Right cardiac atrium (tissue), 5 donors: ENCODE results near the gene AFTPH. TPM values are rescaled to one million over a fixed set of nuclear protein-coding genes. Genes with fewer than 3 reads are reported as not detected.
A peak's percentile ranks its signal among the peaks of the same experiment; 100 is the strongest.

Source experiments
- ATAC-seq, 2 donors: fragments of 200-7000 bp; cut with Tn5 transposase; one replicate each; pipeline versions ENCODE4 v1.8.0 to v1.9.1; 2020; ENCODE audit warnings: moderate library complexity in 2 of 2, mild to moderate bottlenecking in 1 of 2
- DNase-seq, 3 donors: peaks; one replicate each; pipeline ENCODE4 v3.0.0-alpha.2; 2020
- H3K27ac ChIP-seq: one replicate; pipeline ENCODE4 v1.5.1; 2013; ENCODE audit warnings: mild to moderate bottlenecking, low read length, control low read depth, moderate library complexity
- H3K27me3 ChIP-seq: one replicate; pipeline ENCODE4 v1.6.1; 2013; ENCODE audit not compliant: control insufficient read depth, insufficient read depth
- H3K4me1 ChIP-seq: one replicate; pipeline ENCODE4 v1.6.1; 2013; ENCODE audit warnings: low read length; ENCODE audit not compliant: control insufficient read depth, insufficient read depth
- H3K4me3 ChIP-seq: one replicate; pipeline ENCODE4 v1.5.1; 2013; ENCODE audit warnings: low read length, control low read depth
- H3K9me3 ChIP-seq: one replicate; pipeline ENCODE4 v1.6.1; 2013; ENCODE audit warnings: low read length; ENCODE audit not compliant: control insufficient read depth
- WGBS: extraction: QIAGEN DNeasy Blood & Tissue Kit; methylation state at CpG from one replicate; pipeline ENCODE4 v1.1.7; 2013; 5-methylcytosine and 5-hydroxymethylcytosine counted together
- intact Hi-C, 4 donors: fragments of 100-400 bp; cut with DNase I; formaldehyde crosslinking; loops; one replicate each; pipeline versions ENCODE4 v1.11.0 to v1.14.0; 2022 to 2023
- polyA plus RNA-seq: library from polyadenylated mRNA; stranded (reverse); fragments of 200-250 nt; gene quantifications from one replicate; pipeline ENCODE4 v1.2.3, GENCODE V29; 2013
- total RNA-seq, 4 donors: library from RNA; stranded (reverse); fragmentation: NEBNext Ultra II Directional; extraction: Animal tissue kit (Norgen Biotek cat#: 25700); gene quantifications; one replicate each; pipeline ENCODE4 v1.2.1, GENCODE V29; 2021
- donor health status: healthy with polysubstance abuse.
- donor health status: DM: no; HTN: yes; CAD: no.
- donor health status: DM: no; HTN: no; CAD: no.
- donor health status: DM: no; HTN: yes; CAD: no; lungs with severe emphysema.
- donor health status: DM: yes; HTN: yes; CAD: no.

AFTPH gene
- total and polyA plus RNA-seq, 5 donors, result 9.4 to 16.3 (median 13.2) TPM

GRCh38 chr2:64498438-64498837 lies 25.7 kb upstream of the AFTPH start:
- Histone ChIP-seq H3K4me3 (no peak overlapping the region), H3K27ac (no peak overlapping the region), H3K27me3 (no peaks in the 10 kb centered on the region), H3K9me3 (no peaks in the 10 kb centered on the region), H3K4me1 (no peaks in the 10 kb centered on the region)
- no peak for ATAC-seq
- intact Hi-C loops, result no loop called here
- 84% methylated on average over 1 of the region's 1 CpG for WGBS
- DNase-seq, result no peak

- ATAC-seq (no peak), DNase-seq (no peak)
- 81% methylated on average over 5 of the region's 5 CpGs for WGBS
- Histone ChIP-seq H3K27me3 (no peaks in the 10 kb centered on the region), H3K4me3 (no peak overlapping the region), H3K4me1 (no peaks in the 10 kb centered on the region), H3K27ac (no peak overlapping the region), H3K9me3 (no peaks in the 10 kb centered on the region)
- intact Hi-C loops, result no loop called here
Observed at GRCh38 chr2:64500549-64500948, 23.6 kb upstream of the AFTPH start.

- H3K4me1 ChIP-seq, result no peaks in the 10 kb centered on the region
- intact Hi-C loops, result no loop called here
- no peak overlapping the region for H3K27ac ChIP-seq
- no peaks in the 10 kb centered on the region for H3K9me3 ChIP-seq
- no peak overlapping the region for H3K4me3 ChIP-seq
- DNase-seq, result no peak
- WGBS, result 79% methylated on average over 1 of the region's 1 CpG
- ATAC-seq, result no peak
- H3K27me3 ChIP-seq, result no peaks in the 10 kb centered on the region
Observed at GRCh38 chr2:64501946-64502345, 22.2 kb upstream of the AFTPH start.

- no peak for ATAC-seq
- no peaks in the 10 kb centered on the region for H3K9me3 ChIP-seq
- intact Hi-C loops, result no loop called here
- no peaks in the 10 kb centered on the region for H3K4me1 ChIP-seq
- H3K4me3 ChIP-seq, result no peak overlapping the region
- WGBS, result 90% methylated on average over 4 of the region's 4 CpGs
- no peak for DNase-seq
- no peaks in the 10 kb centered on the region for H3K27me3 ChIP-seq
- H3K27ac ChIP-seq, result no peak overlapping the region
Observed at GRCh38 chr2:64502860-64503259, 21.3 kb upstream of the AFTPH start.

GRCh38 chr2:64504774-64505720 lies 19.1 kb upstream of the AFTPH start:
- Histone ChIP-seq H3K9me3 (no peaks in the 10 kb centered on the region), H3K4me1 (no peaks in the 10 kb centered on the region), H3K27ac (no peak overlapping the region), H3K27me3 (no peaks in the 10 kb centered on the region), H3K4me3 (no peak overlapping the region)
- 79% methylated on average over 16 of the region's 16 CpGs for WGBS
- no peak for DNase-seq
- intact Hi-C loops, result no loop called here
- ATAC-seq, result no peak

GRCh38 chr2:64506686-64507085 lies 17.4 kb upstream of the AFTPH start:
- Histone ChIP-seq H3K27me3 (no peaks in the 10 kb centered on the region), H3K4me3 (no peak overlapping the region), H3K27ac (no peak overlapping the region), H3K4me1 (no peaks in the 10 kb centered on the region), H3K9me3 (no peaks in the 10 kb centered on the region)
- no peak for ATAC-seq
- intact Hi-C loops, result no loop called here
- WGBS, result 67% methylated on average over 2 of the region's 2 CpGs
- DNase-seq, result no peak

- ATAC-seq, result no peak
- 34% methylated on average over 1 of the region's 1 CpG for WGBS
- no peak overlapping the region for H3K27ac ChIP-seq
Observed at GRCh38 chr2:64514008-64514407, 10.1 kb upstream of the AFTPH start.

GRCh38 chr2:64515086-64515485 lies 9.0 kb upstream of the AFTPH start:
- H3K4me3 ChIP-seq, result no peak overlapping the region
- DNase-seq, result no peak
- no peaks in the 10 kb centered on the region for H3K27me3 ChIP-seq
- H3K9me3 ChIP-seq, result no peaks in the 10 kb centered on the region
- 65% methylated on average over 3 of the region's 3 CpGs for WGBS
- ATAC-seq, result no peak
- no peak overlapping the region for H3K27ac ChIP-seq
- H3K4me1 ChIP-seq, result no peaks in the 10 kb centered on the region
- intact Hi-C loops, result no loop called here

More at GRCh38 chr2:64514008-64514407, 10.1 kb upstream of the AFTPH start:
- no peak overlapping the region for H3K4me3 ChIP-seq
- H3K4me1 ChIP-seq, result no peaks in the 10 kb centered on the region
- no peaks in the 10 kb centered on the region for H3K27me3 ChIP-seq
- intact Hi-C loops, result no loop called here
- no peaks in the 10 kb centered on the region for H3K9me3 ChIP-seq
- no peak for DNase-seq

GRCh38 chr2:64516651-64517510 lies 7.2 kb upstream of the AFTPH start:
- intact Hi-C loops, result no loop called here
- no peaks in the 10 kb centered on the region for H3K27me3 ChIP-seq
- no peak overlapping the region for H3K4me3 ChIP-seq
- no peaks in the 10 kb centered on the region for H3K9me3 ChIP-seq
- ATAC-seq (no peak), DNase-seq (no peak)
- 77% methylated on average over 7 of the region's 7 CpGs for WGBS
- no peaks in the 10 kb centered on the region for H3K4me1 ChIP-seq
- H3K27ac ChIP-seq, result no peak overlapping the region

GRCh38 chr2:64517511-64517884 lies 6.6 kb upstream of the AFTPH start:
- Histone ChIP-seq H3K9me3 (no peaks in the 10 kb centered on the region), H3K4me1 (no peaks in the 10 kb centered on the region), H3K27me3 (no peaks in the 10 kb centered on the region), H3K4me3 (no peak overlapping the region), H3K27ac (no peak overlapping the region)
- DNase-seq, result no peak
- intact Hi-C loops, result no loop called here
- ATAC-seq, result no peak

GRCh38 chr2:64522843-64523428 lies 1.2 kb upstream of the AFTPH start:
- H3K4me3 ChIP-seq, result peak overlapping the region; percentile 72
- no peaks in the 10 kb centered on the region for H3K27me3 ChIP-seq
- under 1% methylated on average over 16 of the region's 16 CpGs for WGBS
- H3K4me1 ChIP-seq, result no peaks in the 10 kb centered on the region
- DNase-seq, result peak in 2 of 3 donors; percentile 55 to 84
- intact Hi-C loops, result loop anchor here in 2 of 4 donors (5.0 to 10.0 kb wide), 2 partner anchors 39 to 342 kb away; no protein-coding TSS in a partner anchor
- H3K27ac ChIP-seq, result no peak overlapping the region
- no peaks in the 10 kb centered on the region for H3K9me3 ChIP-seq
- ATAC-seq, result peak in 1 of 2 donors; percentile 26
